Measurements from ENCODE around the gene PGLYRP4. TPM values are rescaled to one million over a fixed set of nuclear protein-coding genes. Genes with fewer than 3 reads are reported as not detected.

Gene PGLYRP4
- total RNA-seq, 1 experiment from 2014 or later: not detected

Small RNAs within 50 kb of the gene (small RNA-seq; reads per million reads assigned to genes)
- gene RNU6-160P (0 reads per million in 2 experiments), gene S100A15A (0 reads per million in 2 experiments)

Other genes starting within 250 kb of the PGLYRP4 start
- 0.18 and 0.51 TPM in 2 replicates for gene SPRR2F, start 235.3 kb downstream of the PGLYRP4 start, total RNA-seq (2014; rRNA removed; shearing (Covaris generic))
- gene SPRR2G, start 198.0 kb downstream of the PGLYRP4 start, total RNA-seq (2014; rRNA removed; shearing (Covaris generic)): not detected in 2 replicates
- not detected in 2 replicates for gene LELP1, start 145.4 kb downstream of the PGLYRP4 start, total RNA-seq (2014; rRNA removed; shearing (Covaris generic))
- not detected in 2 replicates for gene PRR9, start 131.3 kb downstream of the PGLYRP4 start, total RNA-seq (2014; rRNA removed; shearing (Covaris generic))
- gene LORICRIN, start 89.2 kb downstream of the PGLYRP4 start, total RNA-seq (2014; rRNA removed; shearing (Covaris generic)): not detected in 2 replicates
- gene PGLYRP3, start 35.9 kb downstream of the PGLYRP4 start, total RNA-seq (2014; rRNA removed; shearing (Covaris generic)): not detected in 2 replicates
- not detected in 2 replicates for gene S100A9, start 9.0 kb upstream of the PGLYRP4 start, total RNA-seq (2014; rRNA removed; shearing (Covaris generic))
- gene S100A12, start 26.8 kb upstream of the PGLYRP4 start, total RNA-seq (2014; rRNA removed; shearing (Covaris generic)): not detected in 2 replicates
- gene S100A8, start 42.2 kb upstream of the PGLYRP4 start, total RNA-seq (2014; rRNA removed; shearing (Covaris generic)): not detected in 2 replicates
- not detected in 2 replicates for gene S100A7A, start 67.7 kb upstream of the PGLYRP4 start, total RNA-seq (2014; rRNA removed; shearing (Covaris generic))
- not detected in 2 replicates for gene S100A7, start 111.8 kb upstream of the PGLYRP4 start, total RNA-seq (2014; rRNA removed; shearing (Covaris generic))
- 185 and 198 TPM in 2 replicates for gene S100A6, start 187.2 kb upstream of the PGLYRP4 start, total RNA-seq (2014; rRNA removed; shearing (Covaris generic))
- gene S100A5, start 192.1 kb upstream of the PGLYRP4 start, total RNA-seq (2014; rRNA removed; shearing (Covaris generic)): not detected in 2 replicates
- gene S100A4, start 197.0 kb upstream of the PGLYRP4 start, total RNA-seq (2014; rRNA removed; shearing (Covaris generic)): 0.51 TPM in 1 of 2 replicates, not detected in the other
- 0.63 TPM in 1 of 2 replicates, not detected in the other for gene S100A3, start 200.4 kb upstream of the PGLYRP4 start, total RNA-seq (2014; rRNA removed; shearing (Covaris generic))
- 0.24 and 2.2 TPM in 2 replicates for gene S100A2, start 217.0 kb upstream of the PGLYRP4 start, total RNA-seq (2014; rRNA removed; shearing (Covaris generic))